DOHH2 (cell line): ENCODE results near the gene ZFP1.

Experiments used
- EZH2phosphoT487 ChIP-seq: fragments of 200-600 bp; sonication (generic); IDR thresholded peaks from 2 replicates; pipeline ENCODE4 v1.6.1; 2017; ENCODE audit warnings: borderline replicate concordance, mild to moderate bottlenecking, antibody characterized with exemption, low read length, moderate library complexity, mixed read lengths
- TF ChIP-seq, protein P1 (sequence below): fragments of 200-600 bp; sonication (generic); IDR thresholded peaks from one replicate; pipeline ENCODE4 v1.5.1; 2014; ENCODE audit warnings: antibody characterized with exemption, mild to moderate bottlenecking, low read depth, low read length; ENCODE audit not compliant: poor library complexity, severe bottlenecking

- TF ChIP-seq, protein P1, sequence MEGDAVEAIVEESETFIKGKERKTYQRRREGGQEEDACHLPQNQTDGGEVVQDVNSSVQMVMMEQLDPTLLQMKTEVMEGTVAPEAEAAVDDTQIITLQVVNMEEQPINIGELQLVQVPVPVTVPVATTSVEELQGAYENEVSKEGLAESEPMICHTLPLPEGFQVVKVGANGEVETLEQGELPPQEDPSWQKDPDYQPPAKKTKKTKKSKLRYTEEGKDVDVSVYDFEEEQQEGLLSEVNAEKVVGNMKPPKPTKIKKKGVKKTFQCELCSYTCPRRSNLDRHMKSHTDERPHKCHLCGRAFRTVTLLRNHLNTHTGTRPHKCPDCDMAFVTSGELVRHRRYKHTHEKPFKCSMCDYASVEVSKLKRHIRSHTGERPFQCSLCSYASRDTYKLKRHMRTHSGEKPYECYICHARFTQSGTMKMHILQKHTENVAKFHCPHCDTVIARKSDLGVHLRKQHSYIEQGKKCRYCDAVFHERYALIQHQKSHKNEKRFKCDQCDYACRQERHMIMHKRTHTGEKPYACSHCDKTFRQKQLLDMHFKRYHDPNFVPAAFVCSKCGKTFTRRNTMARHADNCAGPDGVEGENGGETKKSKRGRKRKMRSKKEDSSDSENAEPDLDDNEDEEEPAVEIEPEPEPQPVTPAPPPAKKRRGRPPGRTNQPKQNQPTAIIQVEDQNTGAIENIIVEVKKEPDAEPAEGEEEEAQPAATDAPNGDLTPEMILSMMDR, result no peak
- TF ChIP-seq EZH2phosphoT487, result no peak
These were observed 42.8 kb upstream of the ZFP1 start for GRCh38 chr16:75105306-75106061.
